ENCODE data around the gene MAST3.

DNA sequence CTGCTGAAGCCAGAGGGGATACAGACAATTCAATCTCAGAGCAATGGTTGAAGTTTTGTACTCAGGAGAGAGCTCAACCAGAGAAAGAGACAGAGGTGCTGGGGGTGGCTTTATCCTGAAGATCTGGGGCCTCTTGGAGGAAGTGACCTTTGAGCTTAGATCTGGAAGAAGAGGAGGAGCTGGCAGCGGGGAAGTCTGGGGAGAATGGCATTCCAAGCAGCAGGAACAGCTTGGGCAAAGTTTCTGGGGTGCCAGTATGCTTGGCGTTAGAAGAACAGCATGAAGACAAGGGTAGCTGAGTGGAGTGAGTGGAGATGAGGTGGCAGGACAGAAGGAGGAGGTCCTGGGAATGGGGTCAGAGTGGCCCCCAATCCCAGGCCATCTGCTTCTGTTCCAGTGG lies 11.3 kb downstream of the MAST3 start:
- no peak for TF ChIP-seq CTCF (IDR thresholded peaks at IDR 0.05)
- TF ChIP-seq POLR2A (IDR thresholded peaks at IDR 0.05) = no peak
